ENCODE data around the gene KLHL28. TPM values are rescaled to one million over a fixed set of nuclear protein-coding genes. Genes with fewer than 3 reads are reported as not detected.

KLHL28 gene
- total RNA-seq, 1 donor from 2014 or later: 14.3 TPM

- Mint-ChIP-seq H3K27me3 (ENCODE audit: unreplicated experiment) (peaks cover 2% of the 10 kb centered on the region), H3K4me1 (ENCODE audit: unreplicated experiment) (no peaks in the 10 kb centered on the region), H3K4me3 (ENCODE audit: unreplicated experiment) (no peak overlapping the region), H3K27ac (ENCODE audit: unreplicated experiment) (no peak overlapping the region), H3K36me3 (ENCODE audit: low read depth, unreplicated experiment) (peaks cover 4% of the 10 kb centered on the region), H3K9me3 (ENCODE audit: unreplicated experiment) (peaks cover 4% of the 10 kb centered on the region)
- TF ChIP-seq, protein P1, sequence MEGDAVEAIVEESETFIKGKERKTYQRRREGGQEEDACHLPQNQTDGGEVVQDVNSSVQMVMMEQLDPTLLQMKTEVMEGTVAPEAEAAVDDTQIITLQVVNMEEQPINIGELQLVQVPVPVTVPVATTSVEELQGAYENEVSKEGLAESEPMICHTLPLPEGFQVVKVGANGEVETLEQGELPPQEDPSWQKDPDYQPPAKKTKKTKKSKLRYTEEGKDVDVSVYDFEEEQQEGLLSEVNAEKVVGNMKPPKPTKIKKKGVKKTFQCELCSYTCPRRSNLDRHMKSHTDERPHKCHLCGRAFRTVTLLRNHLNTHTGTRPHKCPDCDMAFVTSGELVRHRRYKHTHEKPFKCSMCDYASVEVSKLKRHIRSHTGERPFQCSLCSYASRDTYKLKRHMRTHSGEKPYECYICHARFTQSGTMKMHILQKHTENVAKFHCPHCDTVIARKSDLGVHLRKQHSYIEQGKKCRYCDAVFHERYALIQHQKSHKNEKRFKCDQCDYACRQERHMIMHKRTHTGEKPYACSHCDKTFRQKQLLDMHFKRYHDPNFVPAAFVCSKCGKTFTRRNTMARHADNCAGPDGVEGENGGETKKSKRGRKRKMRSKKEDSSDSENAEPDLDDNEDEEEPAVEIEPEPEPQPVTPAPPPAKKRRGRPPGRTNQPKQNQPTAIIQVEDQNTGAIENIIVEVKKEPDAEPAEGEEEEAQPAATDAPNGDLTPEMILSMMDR (IDR thresholded peaks at IDR 0.05; ENCODE audit: unreplicated experiment): no peak
- DNase-seq (ENCODE audit: low spot score): no peak
These were observed 50.9 kb downstream of the KLHL28 start for GRCh38 chr14:44910821-44911220.

DNA sequence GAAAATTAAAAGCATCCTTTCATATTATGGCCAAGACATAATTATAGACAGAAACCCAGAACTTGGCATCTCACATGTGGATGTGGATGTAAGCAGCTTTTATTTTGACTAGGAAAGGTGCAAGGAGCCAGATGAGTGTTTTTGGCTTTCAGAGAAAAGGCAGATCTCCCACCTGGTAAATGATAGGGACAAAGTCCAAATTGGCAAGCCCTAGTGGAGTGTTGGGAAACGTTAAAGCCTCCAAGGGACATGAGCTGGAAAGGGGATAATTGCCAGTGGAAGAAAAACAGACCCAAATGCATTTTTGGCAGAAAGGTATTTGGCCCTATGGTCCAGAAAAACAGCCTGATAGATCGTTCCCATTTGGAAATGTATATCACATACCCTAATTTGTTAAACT lies 60.1 kb downstream of the KLHL28 start:
- H3K4me3 Mint-ChIP-seq (ENCODE audit: unreplicated experiment): no peak overlapping the region
- peaks cover 5% of the 10 kb centered on the region for H3K27me3 Mint-ChIP-seq (ENCODE audit: unreplicated experiment)
- DNase-seq (ENCODE audit: low spot score): no peak
- H3K36me3 Mint-ChIP-seq (ENCODE audit: low read depth, unreplicated experiment): no peaks in the 10 kb centered on the region
- no peak overlapping the region for H3K27ac Mint-ChIP-seq (ENCODE audit: unreplicated experiment)
- no peaks in the 10 kb centered on the region for H3K9me3 Mint-ChIP-seq (ENCODE audit: unreplicated experiment)
- peaks cover 3% of the 10 kb centered on the region for H3K4me1 Mint-ChIP-seq (ENCODE audit: unreplicated experiment)
- TF ChIP-seq, protein P1 (IDR thresholded peaks at IDR 0.05; ENCODE audit: unreplicated experiment): no peak

GRCh38 chr14:44898551-44898950 lies 63.2 kb downstream of the KLHL28 start:
- H3K4me1 Mint-ChIP-seq (ENCODE audit: unreplicated experiment): peaks cover 3% of the 10 kb centered on the region
- H3K27ac Mint-ChIP-seq (ENCODE audit: unreplicated experiment): no peak overlapping the region
- H3K4me3 Mint-ChIP-seq (ENCODE audit: unreplicated experiment): peak overlapping the region; percentile 86
- no peaks in the 10 kb centered on the region for H3K9me3 Mint-ChIP-seq (ENCODE audit: unreplicated experiment)
- no peaks in the 10 kb centered on the region for H3K36me3 Mint-ChIP-seq (ENCODE audit: low read depth, unreplicated experiment)
- peaks cover 5% of the 10 kb centered on the region for H3K27me3 Mint-ChIP-seq (ENCODE audit: unreplicated experiment)
- TF ChIP-seq, protein P1 (IDR thresholded peaks at IDR 0.05; ENCODE audit: unreplicated experiment): no peak
- no peak for DNase-seq (ENCODE audit: low spot score)

DNA sequence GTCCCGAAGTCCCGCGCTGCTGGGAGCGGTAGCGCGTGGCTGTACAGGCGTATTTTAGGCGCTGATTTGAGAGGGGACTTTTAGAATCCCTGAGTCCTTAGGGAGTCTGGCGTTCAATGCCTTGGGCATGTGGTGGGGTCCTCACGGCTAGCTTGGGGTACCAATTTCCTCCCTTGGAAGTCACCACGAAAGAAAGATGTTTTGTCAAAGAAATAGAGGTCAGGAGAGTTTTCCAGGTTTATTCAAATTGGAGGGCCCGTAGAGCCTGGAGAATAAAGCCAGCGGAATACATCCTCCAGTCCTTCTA lies 63.9 kb downstream of the KLHL28 start:
- no peak for DNase-seq (ENCODE audit: low spot score)
- Mint-ChIP-seq H3K4me1 (ENCODE audit: unreplicated experiment) (peaks cover 3% of the 10 kb centered on the region), H3K9me3 (ENCODE audit: unreplicated experiment) (no peaks in the 10 kb centered on the region), H3K27ac (ENCODE audit: unreplicated experiment) (peak overlapping the region; percentile 58), H3K36me3 (ENCODE audit: low read depth, unreplicated experiment) (no peaks in the 10 kb centered on the region), H3K27me3 (ENCODE audit: unreplicated experiment) (peaks cover 5% of the 10 kb centered on the region), H3K4me3 (ENCODE audit: unreplicated experiment) (peak overlapping the region; percentile 86)
- TF ChIP-seq, protein P1 (IDR thresholded peaks at IDR 0.05; ENCODE audit: unreplicated experiment): no peak

DNA sequence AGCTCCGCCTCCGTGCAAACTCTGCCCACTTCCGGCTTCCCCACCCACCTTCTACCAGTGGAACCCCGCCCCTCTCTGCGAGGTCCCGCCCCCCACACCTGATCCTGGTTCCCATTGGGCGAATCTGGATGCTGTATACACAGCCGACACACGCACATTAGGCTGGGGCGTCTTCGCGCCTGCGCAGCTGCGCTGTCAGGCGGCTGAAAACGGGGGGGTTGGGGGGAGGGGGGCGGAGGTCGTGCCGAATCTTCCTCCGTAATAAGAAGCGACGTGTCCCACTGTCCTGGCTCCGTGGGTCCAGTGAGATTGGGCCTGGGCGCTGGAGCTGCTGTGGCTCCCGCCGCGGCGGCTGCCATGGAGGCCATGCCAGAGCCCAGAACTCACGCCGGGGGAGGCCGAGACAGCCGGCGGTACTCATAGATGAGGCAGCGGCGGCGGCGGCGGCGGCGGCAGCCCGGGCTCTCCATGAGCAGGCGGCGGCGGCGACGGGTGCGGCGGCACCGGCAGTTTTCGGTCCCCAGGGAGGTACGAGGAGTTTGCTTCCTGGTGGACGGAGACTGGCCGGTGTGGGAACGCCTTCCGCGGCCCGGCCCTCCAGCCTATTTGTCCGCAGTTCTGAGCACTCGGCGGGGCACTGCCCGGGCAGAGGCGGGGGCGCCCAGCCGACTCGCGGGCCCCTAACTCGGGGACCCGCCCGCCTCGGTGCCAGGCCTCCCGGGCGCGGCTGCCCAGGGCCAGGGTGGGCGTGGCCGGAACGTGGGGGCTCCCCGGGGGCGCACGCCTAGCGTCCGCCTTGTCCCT lies 64.5 kb downstream of the KLHL28 start:
- DNase-seq (ENCODE audit: low spot score): peak; percentile 90
- H3K27me3 Mint-ChIP-seq (ENCODE audit: unreplicated experiment): peaks cover 5% of the 10 kb centered on the region
- TF ChIP-seq, protein P1 (IDR thresholded peaks at IDR 0.05; ENCODE audit: unreplicated experiment): no peak
- peak overlapping the region; percentile 87 for H3K27ac Mint-ChIP-seq (ENCODE audit: unreplicated experiment)
- H3K36me3 Mint-ChIP-seq (ENCODE audit: low read depth, unreplicated experiment): no peaks in the 10 kb centered on the region
- no peaks in the 10 kb centered on the region for H3K9me3 Mint-ChIP-seq (ENCODE audit: unreplicated experiment)
- H3K4me3 Mint-ChIP-seq (ENCODE audit: unreplicated experiment): peak overlapping the region; percentile 91
- H3K4me1 Mint-ChIP-seq (ENCODE audit: unreplicated experiment): peaks cover 3% of the 10 kb centered on the region
